ENCODE results near the gene NUDT14. TPM values are rescaled to one million over a fixed set of nuclear protein-coding genes. Genes with fewer than 3 reads are reported as not detected.

The NUDT14 gene
- polyA plus RNA-seq, 6 donors from 2014 or later = 4.4 to 20.6 (median 9.1) TPM

DNA sequence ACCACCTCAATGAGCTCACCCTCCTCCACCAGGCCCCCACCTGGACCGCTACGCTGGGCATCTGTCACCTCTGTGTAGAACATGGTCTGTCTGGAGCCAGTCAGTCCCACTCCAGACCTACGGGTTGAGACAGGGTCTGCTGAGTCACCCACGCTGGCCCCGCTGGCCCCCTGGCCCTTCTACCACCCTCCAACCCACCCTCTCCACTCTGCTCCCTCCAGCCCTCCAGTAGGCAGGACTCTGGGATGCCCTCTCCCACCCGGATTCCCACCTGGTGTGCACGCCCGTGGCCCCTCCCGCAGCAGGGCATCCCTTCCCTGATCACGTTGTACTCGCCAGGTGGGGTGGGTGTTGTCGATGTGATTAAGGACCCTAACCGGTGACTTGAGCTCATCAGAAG, 8.0 kb downstream of the NUDT14 start:
- Mint-ChIP-seq H3K4me3 (no peak overlapping the region), H3K27ac (peak overlapping the region in 2 of 6 donors; percentile 16 to 54)

DNA sequence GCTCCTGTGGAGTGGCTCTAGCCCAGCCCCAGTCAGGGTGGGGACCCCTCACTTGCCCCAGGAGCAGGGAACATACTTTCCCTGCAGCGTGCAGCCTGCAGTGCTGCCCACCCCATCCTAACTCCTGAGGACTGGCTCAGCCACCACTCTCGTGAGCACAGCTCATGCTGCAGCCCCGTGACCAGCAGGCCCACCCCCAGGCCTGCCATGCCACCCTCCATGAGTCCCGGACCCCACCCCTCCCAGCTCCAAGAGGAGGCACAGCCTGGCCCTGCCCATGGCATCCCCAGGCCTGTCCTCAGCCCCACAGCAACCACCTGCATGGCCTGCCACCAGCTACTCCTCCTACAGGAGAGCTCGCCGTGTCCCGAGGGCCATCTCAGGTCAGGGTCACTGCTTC, 8.6 kb downstream of the NUDT14 start:
- peak overlapping the region in 1 of 8 donors; percentile 1 for H3K4me3 Mint-ChIP-seq
- peaks cover 5 to 43% (median 25%) of the 10 kb centered on the region in 3 donors for H3K27me3 Mint-ChIP-seq
- peaks cover 0 to 7% of the 10 kb centered on the region in 2 donors for H3K36me3 Mint-ChIP-seq
- H3K9me3 Mint-ChIP-seq = no peaks in the 10 kb centered on the region
- H3K27ac Mint-ChIP-seq = no peak overlapping the region
- peaks cover 16 to 25% (median 20%) of the 10 kb centered on the region in 3 donors for H3K4me1 Mint-ChIP-seq
- DNase-seq (no peak), ATAC-seq (ENCODE audit: low read depth in 2 of 2) (no peak)

More for the DNA sequence above, 8.0 kb downstream of the NUDT14 start:
- no peak for DNase-seq
- Mint-ChIP-seq H3K27me3 (peaks cover 5 to 43% (median 25%) of the 10 kb centered on the region in 3 donors), H3K36me3 (peaks cover 0 to 7% of the 10 kb centered on the region in 2 donors), H3K9me3 (no peaks in the 10 kb centered on the region), H3K4me1 (peaks cover 16 to 25% (median 20%) of the 10 kb centered on the region in 3 donors)
- no peak for ATAC-seq (ENCODE audit: low read depth in 2 of 2)

DNA sequence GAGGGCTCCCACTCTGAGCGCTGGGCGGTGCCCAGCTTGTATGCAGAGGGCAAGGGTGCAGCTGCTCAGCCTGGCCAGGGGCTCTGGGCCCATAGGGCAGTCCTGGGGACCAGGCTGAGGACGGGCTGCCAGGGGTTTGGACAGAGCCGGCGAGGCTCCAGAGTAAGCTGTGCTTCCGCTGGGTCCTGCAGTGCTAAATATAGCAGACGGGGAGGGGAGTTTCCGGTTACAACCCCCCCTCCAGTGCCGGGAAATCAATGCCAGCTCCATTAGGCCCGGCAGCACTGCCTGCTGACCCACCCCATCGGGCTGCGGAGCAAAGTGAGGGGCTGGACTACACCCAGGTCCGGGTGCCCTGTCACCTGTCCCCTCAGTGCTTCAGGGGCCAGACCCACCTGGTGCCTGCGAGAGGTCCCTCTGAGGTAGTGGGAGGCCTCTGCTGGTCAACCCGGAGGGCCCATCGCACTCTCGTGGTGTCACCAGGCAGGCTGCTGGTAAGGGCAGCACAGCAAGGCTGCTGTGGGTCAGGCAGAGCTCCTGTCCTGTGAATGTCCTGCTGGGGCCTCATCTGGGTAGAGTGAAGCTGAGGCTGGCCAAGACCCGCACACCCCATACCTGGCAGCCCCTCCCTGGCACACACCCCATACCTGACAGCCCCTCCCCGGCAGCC, 10.0 kb downstream of the NUDT14 start:
- DNase-seq (no peak), ATAC-seq (ENCODE audit: low read depth in 2 of 2) (no peak)
- Mint-ChIP-seq H3K36me3 (peaks cover 0 to 7% of the 10 kb centered on the region in 2 donors), H3K4me1 (peaks cover 16 to 22% (median 17%) of the 10 kb centered on the region in 3 donors), H3K9me3 (no peaks in the 10 kb centered on the region), H3K27ac (no peak overlapping the region), H3K27me3 (peaks cover 5 to 43% (median 25%) of the 10 kb centered on the region in 3 donors), H3K4me3 (peak overlapping the region in 1 of 8 donors; percentile 21)

DNA sequence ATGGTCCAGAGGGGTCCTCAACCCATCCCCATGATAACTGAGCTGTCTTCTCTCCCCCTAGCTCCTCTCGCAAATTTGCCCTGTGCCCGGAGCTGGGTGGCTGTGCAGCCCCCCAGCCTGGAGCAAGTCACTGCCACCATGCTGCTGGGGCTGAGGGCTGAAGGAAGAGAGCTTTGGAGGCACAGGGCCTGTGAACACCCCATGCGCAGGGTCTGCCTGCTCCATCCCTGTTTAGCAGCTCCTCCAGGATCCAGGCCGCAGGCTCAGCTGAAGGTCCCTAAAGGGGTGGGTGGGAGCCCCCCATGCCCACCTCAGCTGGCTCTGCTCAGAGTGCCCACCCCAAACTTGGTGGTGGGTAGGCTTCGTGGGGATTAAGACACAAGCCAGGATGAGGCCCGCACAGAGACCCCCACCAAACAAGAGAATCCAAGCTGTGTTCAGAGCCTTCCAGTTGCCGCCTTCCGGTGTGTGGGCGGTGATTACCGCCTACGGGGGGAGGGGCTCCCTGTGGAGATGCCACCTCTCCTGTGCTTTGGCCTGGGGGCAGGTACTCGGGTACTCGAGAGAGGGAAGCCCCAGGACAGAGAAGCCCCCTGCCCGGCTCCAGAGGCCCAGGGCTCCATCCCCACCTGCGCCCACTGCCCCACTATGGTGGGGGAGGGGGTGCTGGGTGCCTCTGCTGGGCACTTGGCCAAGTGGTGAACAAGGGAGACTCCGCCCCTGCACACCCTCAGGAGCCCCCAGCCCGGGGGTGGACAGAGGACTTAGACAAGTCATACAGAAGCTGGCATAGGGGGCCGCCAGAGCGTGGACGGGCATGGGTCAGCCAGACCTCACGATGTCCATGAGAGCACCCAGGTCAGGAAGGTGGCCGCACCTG, 11.1 kb downstream of the NUDT14 start:
- H3K27ac Mint-ChIP-seq = peak overlapping the region in 4 of 6 donors; percentile 61 to 88 (median 76)
- H3K4me1 Mint-ChIP-seq = peaks cover 16 to 22% (median 22%) of the 10 kb centered on the region in 3 donors
- H3K4me3 Mint-ChIP-seq = peak overlapping the region; percentile 54 to 89 (median 77)
- DNase-seq = no peak
- no peaks in the 10 kb centered on the region for H3K9me3 Mint-ChIP-seq
- H3K27me3 Mint-ChIP-seq = peaks cover 5 to 41% (median 25%) of the 10 kb centered on the region in 3 donors
- no peak for ATAC-seq (ENCODE audit: low read depth in 2 of 2)
- H3K36me3 Mint-ChIP-seq = peaks cover 0 to 7% of the 10 kb centered on the region in 2 donors

DNA sequence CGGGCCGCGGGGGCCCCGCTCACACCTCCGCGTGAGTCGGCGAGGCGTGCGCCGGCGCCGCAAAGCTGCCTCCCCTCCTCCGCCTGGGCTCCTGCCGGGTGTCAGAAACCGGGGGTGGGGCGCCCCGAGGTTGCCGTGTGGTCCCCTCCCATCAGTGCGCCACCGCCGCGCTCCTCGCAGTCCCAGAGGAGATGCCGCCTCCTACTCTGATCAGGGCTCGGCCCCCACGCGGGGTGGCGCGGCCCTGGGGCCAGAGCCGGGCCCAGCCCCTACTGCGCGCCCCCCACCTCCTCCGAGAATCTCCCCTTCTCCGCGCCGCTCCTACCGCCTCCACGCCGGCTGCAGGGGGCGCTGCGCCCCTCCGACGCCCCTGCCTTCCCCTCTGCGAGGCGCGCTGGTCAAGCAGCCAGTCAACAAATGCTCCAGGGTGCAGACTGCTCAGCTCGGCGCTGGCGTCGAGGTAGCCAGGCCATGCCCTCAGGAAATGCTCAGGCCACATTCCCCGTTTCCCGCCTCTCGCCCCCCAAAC, 12.1 kb downstream of the NUDT14 start:
- peak overlapping the region in 1 of 6 donors; percentile 61 for H3K27ac Mint-ChIP-seq
- peak; percentile 40 for DNase-seq

DNA sequence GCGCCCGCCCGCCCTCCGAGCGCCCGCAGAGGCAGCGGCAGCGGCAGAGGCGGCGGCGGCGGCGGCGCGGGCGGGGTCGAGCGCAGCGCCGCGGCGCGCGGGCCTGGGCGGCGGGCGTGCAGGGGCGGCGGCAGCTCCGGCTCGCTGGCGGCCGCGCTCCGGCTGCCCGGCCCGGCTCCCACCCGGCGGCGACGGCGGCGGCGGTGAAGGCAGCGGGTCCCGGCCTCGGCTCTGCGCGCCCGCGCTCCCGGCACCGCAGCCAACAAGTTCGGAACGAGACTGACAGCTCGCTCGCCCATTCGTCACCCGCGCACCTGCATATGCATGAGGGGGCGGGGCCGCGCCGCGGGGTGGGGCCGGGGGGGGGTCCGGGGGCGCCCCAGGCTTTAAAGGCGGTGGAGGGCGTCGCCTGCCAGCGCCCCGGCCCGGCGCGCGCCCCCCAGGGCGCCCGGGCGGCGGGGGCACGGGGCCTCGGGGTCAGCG, 12.6 kb downstream of the NUDT14 start, which contains the start of gene JAG2:
JAG2 (minus strand) TSS at position 281 of the 483 bp plus-strand sequence. CDS start 356 bp downstream, outside the sequence.
- DNase-seq (peak; percentile 30), ATAC-seq (ENCODE audit: low read depth in 2 of 2) (peak; percentile 40 to 46)
- H3K9me3 Mint-ChIP-seq = no peaks in the 10 kb centered on the region
- H3K27me3 Mint-ChIP-seq = peaks cover 5 to 37% (median 25%) of the 10 kb centered on the region in 3 donors
- peaks cover 0 to 7% of the 10 kb centered on the region in 2 donors for H3K36me3 Mint-ChIP-seq
- peak within 1 kb of the TSS; percentile 54 to 89 (median 82) for H3K4me3 Mint-ChIP-seq
- H3K4me1 Mint-ChIP-seq = peaks cover 11 to 18% (median 17%) of the 10 kb centered on the region in 3 donors
- peak within 1 kb of the TSS in 4 of 6 donors; percentile 61 to 88 (median 76) for H3K27ac Mint-ChIP-seq

More for the DNA sequence above, 12.1 kb downstream of the NUDT14 start:
- Mint-ChIP-seq H3K36me3 (peaks cover 0 to 7% of the 10 kb centered on the region in 2 donors), H3K4me1 (peaks cover 11 to 18% (median 17%) of the 10 kb centered on the region in 3 donors), H3K27me3 (peaks cover 5 to 37% (median 25%) of the 10 kb centered on the region in 3 donors), H3K4me3 (peak overlapping the region in 7 of 8 donors; percentile 54 to 89 (median 80)), H3K9me3 (no peaks in the 10 kb centered on the region)
- peak; percentile 44 for ATAC-seq (ENCODE audit: low read depth in 2 of 2)

DNA sequence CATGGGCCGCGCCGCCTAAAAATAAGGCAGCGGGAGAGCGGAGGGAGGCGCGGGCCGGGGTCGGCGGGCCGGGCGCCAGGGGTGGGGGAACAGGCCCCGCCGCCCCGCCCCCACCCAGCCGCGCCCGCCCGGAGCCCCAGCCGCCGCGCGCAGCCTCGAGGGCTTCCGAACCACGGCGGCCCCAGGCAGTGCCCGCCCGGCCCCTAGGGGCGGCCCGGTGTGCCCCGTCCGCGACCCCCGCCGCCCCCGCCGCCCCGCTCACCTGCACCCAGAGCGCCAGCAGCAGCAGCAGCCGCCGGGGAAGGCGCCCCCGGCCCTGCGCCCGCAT, 13.1 kb downstream of the NUDT14 start:
- no peak overlapping the region for H3K27ac Mint-ChIP-seq
- DNase-seq (no peak), ATAC-seq (ENCODE audit: low read depth in 2 of 2) (no peak)
- H3K9me3 Mint-ChIP-seq = no peaks in the 10 kb centered on the region
- peaks cover 5 to 32% (median 25%) of the 10 kb centered on the region in 3 donors for H3K27me3 Mint-ChIP-seq
- peaks cover 0 to 7% of the 10 kb centered on the region in 2 donors for H3K36me3 Mint-ChIP-seq
- H3K4me3 Mint-ChIP-seq = peak overlapping the region in 6 of 8 donors; percentile 51 to 79 (median 63)
- peaks cover 11 to 17% (median 14%) of the 10 kb centered on the region in 3 donors for H3K4me1 Mint-ChIP-seq

DNA sequence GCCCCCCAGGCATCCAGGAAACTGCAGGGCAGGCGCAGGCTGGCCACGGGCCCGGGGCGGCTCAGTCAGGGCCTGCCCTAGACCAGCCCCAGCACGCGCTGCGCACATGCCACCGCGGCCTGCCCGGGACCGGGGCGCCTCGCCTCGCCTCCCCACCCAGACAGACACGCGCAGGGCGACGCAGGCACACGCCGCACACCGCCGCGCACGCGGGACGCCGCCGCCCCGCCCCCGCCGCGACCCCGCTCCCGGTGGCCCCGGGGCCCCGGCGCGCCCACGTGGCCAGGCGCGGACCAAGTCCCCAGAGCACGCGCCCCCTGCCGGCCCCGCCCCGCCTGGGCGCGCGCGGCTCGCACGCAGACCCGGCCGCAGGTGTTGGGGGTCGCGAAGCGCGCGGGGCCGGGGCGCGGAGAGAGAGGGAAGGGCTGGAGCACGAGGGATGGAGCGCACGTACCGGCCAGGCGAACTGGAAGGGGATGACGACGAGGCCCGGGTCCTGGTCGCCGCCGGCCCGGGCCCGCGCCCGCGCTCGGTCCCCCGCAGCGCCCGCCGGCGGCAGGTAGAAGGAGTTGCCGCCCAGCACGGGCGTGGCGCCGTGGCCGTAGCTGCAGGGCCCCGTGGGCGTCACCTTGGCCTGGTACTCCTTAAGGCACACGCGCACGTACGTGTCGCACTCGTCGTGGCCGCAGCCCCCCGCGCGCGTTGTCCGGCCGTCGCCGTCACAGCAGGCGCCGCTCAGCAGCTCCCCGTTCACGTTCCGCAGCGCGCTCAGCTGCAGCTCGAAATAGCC, 13.6 kb downstream of the NUDT14 start:
- Mint-ChIP-seq H3K36me3 (peaks cover 0 to 7% of the 10 kb centered on the region in 2 donors), H3K27me3 (peaks cover 5 to 31% (median 25%) of the 10 kb centered on the region in 3 donors), H3K4me3 (peak overlapping the region in 6 of 8 donors; percentile 51 to 80 (median 63)), H3K4me1 (peaks cover 11 to 17% (median 14%) of the 10 kb centered on the region in 3 donors), H3K9me3 (no peaks in the 10 kb centered on the region), H3K27ac (no peak overlapping the region)
- peak; percentile 17 for DNase-seq
- peak; percentile 26 to 38 for ATAC-seq (ENCODE audit: low read depth in 2 of 2)

DNA sequence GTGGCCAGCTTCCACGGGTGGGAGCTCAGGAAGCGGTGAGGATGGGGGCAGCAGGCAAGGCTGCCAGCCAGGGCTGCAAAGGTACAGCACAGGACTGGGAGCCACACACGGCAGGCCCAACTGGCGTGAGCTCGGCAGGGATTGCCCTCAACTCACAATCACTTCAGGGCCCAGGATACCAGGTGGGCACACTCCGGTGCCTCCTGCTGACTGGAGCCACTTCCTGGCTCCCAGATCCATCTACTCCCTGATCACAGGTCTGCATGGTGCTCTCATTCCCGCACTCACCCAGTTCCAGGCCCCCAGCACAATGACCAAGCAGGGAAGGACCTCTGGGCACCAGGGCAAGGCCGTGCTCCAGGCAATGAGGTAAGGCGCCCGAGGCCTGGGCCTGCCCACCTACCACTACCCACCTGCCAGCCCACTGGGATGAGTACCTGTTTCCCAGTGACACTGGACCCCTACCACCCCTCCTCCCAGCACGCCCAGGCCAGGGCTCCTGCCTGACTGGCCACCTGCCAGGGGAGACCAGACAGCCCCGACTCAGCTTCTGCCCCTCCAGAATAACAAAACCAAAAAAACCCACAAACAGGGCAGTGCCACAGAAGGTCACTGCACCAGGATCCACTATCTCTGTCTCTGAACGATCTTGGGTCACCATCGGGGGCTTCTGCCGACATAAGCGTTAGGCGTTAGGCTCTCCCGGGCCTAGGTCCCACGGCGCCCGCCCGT, 14.4 kb downstream of the NUDT14 start:
- no peak for ATAC-seq (ENCODE audit: low read depth in 2 of 2)
- DNase-seq = no peak
- Mint-ChIP-seq H3K27ac (no peak overlapping the region), H3K4me3 (peak overlapping the region; percentile 18 to 84 (median 60)), H3K36me3 (peaks cover 0 to 7% of the 10 kb centered on the region in 2 donors), H3K4me1 (peaks cover 9 to 17% (median 14%) of the 10 kb centered on the region in 3 donors), H3K27me3 (peaks cover 5 to 28% (median 21%) of the 10 kb centered on the region in 3 donors), H3K9me3 (no peaks in the 10 kb centered on the region)

DNA sequence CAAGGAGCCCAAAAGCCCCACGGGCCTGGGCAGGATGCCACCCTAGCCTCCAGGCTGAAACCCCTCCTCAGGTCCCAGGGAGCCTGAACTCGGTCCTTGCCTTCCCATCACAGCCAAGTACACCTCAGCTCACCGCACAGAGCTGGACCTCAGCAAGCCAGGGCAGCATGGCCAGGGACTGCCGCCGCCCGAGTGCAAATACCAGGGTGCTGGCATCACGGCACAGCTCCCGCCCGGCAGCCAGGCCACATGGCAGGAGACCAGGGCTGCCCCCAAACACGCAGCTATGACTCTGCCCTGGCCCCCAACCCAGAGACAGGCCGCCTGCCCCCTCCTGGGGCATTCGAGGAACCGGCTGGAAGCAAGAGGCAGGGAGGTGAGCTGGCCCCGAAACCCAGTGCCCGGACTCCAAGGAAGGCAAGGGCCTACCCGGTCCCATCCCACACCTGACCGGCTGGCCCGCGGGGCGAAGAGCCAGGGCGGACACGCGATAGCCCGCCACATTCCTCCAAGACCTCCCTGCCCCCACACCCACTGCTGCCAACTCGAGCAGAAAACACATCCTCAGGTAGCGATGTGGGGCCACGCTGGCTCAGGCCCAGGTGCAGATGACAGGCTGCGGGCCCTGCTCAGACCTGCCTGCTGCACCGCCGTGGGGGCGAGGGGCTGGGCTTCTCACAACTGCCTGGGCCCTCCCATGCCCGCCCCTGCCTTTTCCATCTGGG, 15.2 kb downstream of the NUDT14 start:
- Mint-ChIP-seq H3K36me3 (peaks cover 0 to 7% of the 10 kb centered on the region in 2 donors), H3K4me1 (peaks cover 7 to 17% (median 14%) of the 10 kb centered on the region in 3 donors), H3K27ac (no peak overlapping the region), H3K4me3 (peak overlapping the region in 2 of 8 donors; percentile 12 to 61), H3K9me3 (no peaks in the 10 kb centered on the region), H3K27me3 (peaks cover 5 to 25% (median 17%) of the 10 kb centered on the region in 3 donors)
- DNase-seq = no peak
- no peak for ATAC-seq (ENCODE audit: low read depth in 2 of 2)

DNA sequence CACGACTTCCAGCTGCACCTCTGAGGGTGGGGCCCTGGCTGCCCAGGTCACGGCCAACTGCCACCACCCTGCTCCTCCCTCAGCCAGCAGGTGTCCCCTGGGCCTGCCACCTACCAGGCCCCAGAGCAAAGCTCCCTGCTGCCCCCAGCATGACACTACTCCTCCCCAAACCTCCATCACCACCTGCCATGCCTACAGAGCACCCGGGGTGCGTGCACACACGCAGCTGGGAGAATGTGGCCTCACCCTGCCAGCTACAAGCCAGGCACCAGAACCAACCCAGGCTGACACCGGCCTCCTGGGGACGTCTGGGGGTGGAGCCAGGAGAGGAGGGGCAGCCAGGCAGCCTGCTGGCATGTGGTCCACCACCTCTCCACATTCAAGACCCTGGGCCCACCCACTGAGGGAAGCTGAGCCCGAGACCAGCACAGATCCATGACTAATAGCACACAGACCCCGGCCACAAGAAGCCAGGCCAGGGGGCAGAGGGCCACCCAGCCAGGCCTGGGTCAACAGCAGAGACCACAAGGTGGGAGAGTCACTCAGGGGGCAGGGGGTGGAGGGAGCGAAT, 15.9 kb downstream of the NUDT14 start:
- ATAC-seq (ENCODE audit: low read depth in 2 of 2) (peak in 1 of 2 donors; percentile 17), DNase-seq (no peak)
- Mint-ChIP-seq H3K36me3 (peaks cover 0 to 7% of the 10 kb centered on the region in 2 donors), H3K9me3 (no peaks in the 10 kb centered on the region), H3K4me3 (peak overlapping the region in 4 of 8 donors; percentile 16 to 52 (median 30)), H3K27me3 (peaks cover 5 to 20% (median 11%) of the 10 kb centered on the region in 3 donors), H3K4me1 (peaks cover 7 to 21% (median 12%) of the 10 kb centered on the region in 3 donors), H3K27ac (no peak overlapping the region)

All from naive B cell (primary cell).